Esophagus muscularis mucosa (tissue), 3 donors: ENCODE results near the gene COX8A.

Experiments
- CTCF ChIP-seq, 3 experiments: fragments of 200-600 bp in 2 of 3; fragments of 450-650 bp in 1 of 3; sonication (generic) in 2 of 3; IDR thresholded peaks; one replicate each; pipeline ENCODE4 v1.5.1; 2017 to 2019; ENCODE audit warnings: antibody characterized with exemption in 3 of 3, mild to moderate bottlenecking in 2 of 3, moderate library complexity in 1 of 3
- POLR2A ChIP-seq: fragments of 450-650 bp; IDR thresholded peaks from one replicate; pipeline ENCODE4 v1.6.1; 2017; ENCODE audit warnings: antibody characterized with exemption, moderate library complexity, mild to moderate bottlenecking, low read depth
- POLR2AphosphoS5 ChIP-seq, 2 donors: sonication (generic); formaldehyde crosslinking; IDR thresholded peaks; one replicate each; pipeline ENCODE4 v1.6.1; 2017; ENCODE audit warnings: antibody characterized with exemption in 2 of 2

GRCh38 chr11:63999349-64000025 is 25.1 kb downstream of the COX8A start:
- TF ChIP-seq POLR2A (no peak), CTCF (IDR thresholded peaks at IDR 0.05) (no peak), POLR2AphosphoS5 (IDR thresholded peaks at IDR 0.05) (no peak)
